ENCODE results near the gene NDUFB7.
"Not testable (repeated sequence)": the region's sequence is repeated elsewhere in the genome, so short reads cannot be mapped to it uniquely, and the experiment has no call there.

Gene NDUFB7

GRCh38 chr19:14570864-14571527, 870 bp downstream of the NDUFB7 start:
- DNase-seq: no peak

GRCh38 chr19:14567079-14567478, 4.8 kb downstream of the NDUFB7 start:
- no peak for DNase-seq

- DNase-seq: no peak
Measured at GRCh38 chr19:14566712-14567077, 5.2 kb downstream of the NDUFB7 start.

- no peak for DNase-seq
Measured at GRCh38 chr19:14565765-14566711, 5.8 kb downstream of the NDUFB7 start.

GRCh38 chr19:14565298-14565679, 6.6 kb downstream of the NDUFB7 start:
- DNase-seq: no peak

- DNase-seq: not testable (repeated sequence)
Measured at GRCh38 chr19:14564652-14565297, 7.1 kb downstream of the NDUFB7 start.

- peak in 1 of 4 experiments; percentile 18 for DNase-seq
Measured at GRCh38 chr19:14563989-14564651, 7.7 kb downstream of the NDUFB7 start.

- DNase-seq: no peak
Measured at GRCh38 chr19:14563590-14563926, 8.3 kb downstream of the NDUFB7 start.

GRCh38 chr19:14562660-14563589, 8.9 kb downstream of the NDUFB7 start:
- DNase-seq: no peak

- no peak for DNase-seq
Measured at GRCh38 chr19:14561847-14562351, 10.0 kb downstream of the NDUFB7 start.

- DNase-seq: no peak
Measured at GRCh38 chr19:14561249-14561648, 10.6 kb downstream of the NDUFB7 start.

GRCh38 chr19:14560776-14561108, 11.1 kb downstream of the NDUFB7 start:
- no peak for DNase-seq

- no peak for DNase-seq
Measured at GRCh38 chr19:14559916-14560775, 11.7 kb downstream of the NDUFB7 start.

- no peak for DNase-seq
Measured at GRCh38 chr19:14558370-14559066, 13.3 kb downstream of the NDUFB7 start.

GRCh38 chr19:14556662-14557188, 15.1 kb downstream of the NDUFB7 start:
- DNase-seq: peak; percentile 51 to 60 (median 54)

GRCh38 chr19:14555918-14556661, 15.8 kb downstream of the NDUFB7 start:
- DNase-seq: no peak

GRCh38 chr19:14554382-14554812, 17.5 kb downstream of the NDUFB7 start:
- DNase-seq: no peak

- no peak for DNase-seq
Measured at GRCh38 chr19:14553939-14554243, 18.0 kb downstream of the NDUFB7 start.

Measured in activated CD4-positive, CD25-positive, alpha-beta regulatory T cell (primary cell).